WTC11 (cell line): ENCODE data around the gene ING1. TPM values are rescaled to one million over a fixed set of nuclear protein-coding genes. Genes with fewer than 3 reads are reported as not detected.

Experiments used
- ATAC-seq: fragments of 200-7000 bp; cut with Tn5 transposase; 2 replicates; pipeline ENCODE4 v1.10.0; 2021; ENCODE audit warnings: mild to moderate bottlenecking, moderate library complexity
- CTCF ChIA-PET: fragments of 300-600 bp; sonication (Branson Sonifier 250); formaldehyde crosslinking; loops from one replicate; lab custom pipeline; 2021; ENCODE audit warnings: antibody characterized with exemption; lab: Charles Lee
- POLR2A ChIA-PET: fragments of 350-600 bp; sonication (Branson Sonifier 250); formaldehyde crosslinking; loops from one replicate; lab custom pipeline; 2021; ENCODE audit warnings: antibody characterized with exemption; lab: Charles Lee
- DNase-seq: peaks from one replicate; pipeline ENCODE4 v3.0.0; 2021; ENCODE audit warnings: low spot score
- H3K27ac Mint-ChIP-seq: 2 replicates; pipeline ENCODE4 v1.8.0; 2021; ENCODE audit warnings: mixed read lengths
- H3K27me3 Mint-ChIP-seq: 2 replicates; pipeline ENCODE4 v1.8.0; 2021; ENCODE audit warnings: low read depth, mild to moderate bottlenecking, moderate library complexity, mixed read lengths
- H3K36me3 Mint-ChIP-seq: 2 replicates; pipeline ENCODE4 v1.8.0; 2021; ENCODE audit warnings: mixed read lengths
- H3K4me1 Mint-ChIP-seq: 2 replicates; pipeline ENCODE4 v1.8.0; 2022; ENCODE audit warnings: mixed read lengths
- H3K4me3 Mint-ChIP-seq: 2 replicates; pipeline ENCODE4 v1.8.0; 2021; ENCODE audit warnings: mild to moderate bottlenecking, moderate library complexity, mixed read lengths
- H3K9me3 Mint-ChIP-seq: 2 replicates; pipeline ENCODE4 v1.8.0; 2021; ENCODE audit warnings: mixed read lengths
- CREM ChIP-seq: sonication (generic); formaldehyde crosslinking; IDR thresholded peaks from 2 replicates; pipeline ENCODE4 v1.8.1; 2022; ENCODE audit warnings: mild to moderate bottlenecking, missing genetic modification reagents, moderate library complexity
- EMX1 ChIP-seq: fragments of 250-450 bp; sonication (Bioruptor Pico); IDR thresholded peaks from 2 replicates; pipeline ENCODE4 v1.8.0; 2021; ENCODE audit warnings: mild to moderate bottlenecking
- FOXP1 ChIP-seq: sonication (generic); formaldehyde crosslinking; IDR thresholded peaks from 2 replicates; pipeline ENCODE4 v1.8.0; 2022; ENCODE audit warnings: missing genetic modification reagents, mild to moderate bottlenecking, moderate library complexity, borderline replicate concordance
- GTF2I ChIP-seq: fragments of 250-450 bp; sonication (Bioruptor Pico); conservative IDR thresholded peaks from 2 replicates; pipeline ENCODE4 v1.4.0; 2021; ENCODE audit warnings: mild to moderate bottlenecking
- JAZF1 ChIP-seq: fragments of 250-450 bp; sonication (Bioruptor Pico); IDR thresholded peaks from 2 replicates; pipeline ENCODE4 v1.9.0; 2021; ENCODE audit warnings: moderate library complexity, mild to moderate bottlenecking, inconsistent platforms
- JUN ChIP-seq: sonication (generic); formaldehyde crosslinking; IDR thresholded peaks from 2 replicates; pipeline ENCODE4 v1.8.0; 2023; ENCODE audit warnings: mild to moderate bottlenecking, missing genetic modification reagents
- NR2C2 ChIP-seq: sonication (generic); formaldehyde crosslinking; IDR thresholded peaks from 2 replicates; pipeline ENCODE4 v1.8.0; 2022; ENCODE audit warnings: mild to moderate bottlenecking, missing genetic modification reagents
- RORB ChIP-seq: fragments of 250-450 bp; sonication (Bioruptor Pico); IDR thresholded peaks from 2 replicates; pipeline ENCODE4 v1.9.0; 2021; ENCODE audit warnings: mild to moderate bottlenecking
- SMAD3 ChIP-seq: sonication (generic); formaldehyde crosslinking; IDR thresholded peaks from 2 replicates; pipeline ENCODE4 v1.8.0; 2022; ENCODE audit warnings: missing genetic modification reagents, mild to moderate bottlenecking, borderline replicate concordance
- ZNF263 ChIP-seq: sonication (generic); formaldehyde crosslinking; IDR thresholded peaks from 2 replicates; pipeline ENCODE4 v1.8.1; 2022; ENCODE audit warnings: low read depth, mild to moderate bottlenecking, moderate library complexity, missing genetic modification reagents
- ZNF317 ChIP-seq: sonication (generic); formaldehyde crosslinking; IDR thresholded peaks from 2 replicates; pipeline ENCODE4 v1.8.1; 2023; ENCODE audit warnings: low read depth, mild to moderate bottlenecking, moderate library complexity, missing genetic modification reagents, borderline replicate concordance
- ZNF416 ChIP-seq: fragments of 250-450 bp; sonication (Bioruptor Pico); IDR thresholded peaks from 2 replicates; pipeline ENCODE4 v1.9.0; 2021; ENCODE audit warnings: mild to moderate bottlenecking, inconsistent platforms
- ZNF423 ChIP-seq: fragments of 250-450 bp; sonication (Bioruptor Pico); IDR thresholded peaks from 2 replicates; pipeline ENCODE4 v2.1.2; 2022; ENCODE audit warnings: mild to moderate bottlenecking, moderate library complexity
- ZNF671 ChIP-seq: fragments of 250-450 bp; sonication (Bioruptor Pico); IDR thresholded peaks from 2 replicates; pipeline ENCODE4 v1.8.0; 2021; ENCODE audit warnings: mild to moderate bottlenecking
- total RNA-seq: library from RNA; stranded (reverse); gene quantifications from 3 replicates; pipeline ENCODE4 v1.2.3, GENCODE V29; 2021
- TF ChIP-seq, protein P1 (sequence below): sonication (generic); formaldehyde crosslinking; IDR thresholded peaks from 2 replicates; pipeline ENCODE4 v1.8.0; 2022; ENCODE audit warnings: mild to moderate bottlenecking, missing genetic modification reagents
- TF ChIP-seq, protein P2 (sequence below): sonication (generic); formaldehyde crosslinking; IDR thresholded peaks from 2 replicates; pipeline ENCODE4 v1.8.1; 2022; ENCODE audit warnings: mild to moderate bottlenecking, moderate library complexity, missing genetic modification reagents
- TF ChIP-seq, protein P3 (sequence below): sonication (generic); formaldehyde crosslinking; conservative IDR thresholded peaks from 2 replicates; pipeline ENCODE4 v1.8.1; 2022; ENCODE audit warnings: mild to moderate bottlenecking, missing genetic modification reagents
- TF ChIP-seq, protein P4 (sequence below): sonication (generic); formaldehyde crosslinking; IDR thresholded peaks from 2 replicates; pipeline ENCODE4 v1.8.1; 2023; ENCODE audit warnings: mild to moderate bottlenecking, moderate library complexity, missing genetic modification reagents
- TF ChIP-seq, protein P5 (sequence below): sonication (generic); formaldehyde crosslinking; IDR thresholded peaks from 2 replicates; pipeline ENCODE4 v1.8.0; 2022; ENCODE audit warnings: mild to moderate bottlenecking, missing genetic modification reagents
- TF ChIP-seq, protein P6 (sequence below): sonication (generic); formaldehyde crosslinking; IDR thresholded peaks from 2 replicates; pipeline ENCODE4 v1.8.1; 2023; ENCODE audit warnings: mild to moderate bottlenecking, missing genetic modification reagents
- TF ChIP-seq, protein P7 (sequence below): sonication (generic); formaldehyde crosslinking; IDR thresholded peaks from 2 replicates; pipeline ENCODE4 v1.8.1; 2023; ENCODE audit warnings: mild to moderate bottlenecking, missing genetic modification reagents, borderline replicate concordance

ING1 gene
- total RNA-seq, 1 experiment from 2014 or later: 26.2 TPM

DNA sequence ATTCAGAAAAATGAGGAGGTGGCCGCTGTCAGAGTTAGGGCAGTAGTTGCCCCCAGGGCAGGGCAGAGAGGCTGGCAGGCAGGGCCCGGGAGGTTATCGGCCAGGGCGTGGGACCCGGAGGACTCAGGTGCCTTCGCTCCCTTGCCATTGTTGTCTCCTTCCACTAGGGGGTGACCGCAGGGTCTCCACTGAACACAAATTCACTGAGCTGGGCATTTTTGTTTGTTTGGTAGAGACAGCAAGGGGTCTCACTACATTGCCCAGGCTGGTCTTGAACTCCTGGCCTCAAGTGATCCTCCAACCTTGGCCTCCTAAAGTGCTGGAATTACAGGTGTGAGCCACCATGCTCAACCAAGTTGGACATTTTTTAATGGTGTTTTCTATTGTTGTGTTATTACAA is 32.6 kb upstream of the ING1 start (continued):
- TF ChIP-seq, protein P1, sequence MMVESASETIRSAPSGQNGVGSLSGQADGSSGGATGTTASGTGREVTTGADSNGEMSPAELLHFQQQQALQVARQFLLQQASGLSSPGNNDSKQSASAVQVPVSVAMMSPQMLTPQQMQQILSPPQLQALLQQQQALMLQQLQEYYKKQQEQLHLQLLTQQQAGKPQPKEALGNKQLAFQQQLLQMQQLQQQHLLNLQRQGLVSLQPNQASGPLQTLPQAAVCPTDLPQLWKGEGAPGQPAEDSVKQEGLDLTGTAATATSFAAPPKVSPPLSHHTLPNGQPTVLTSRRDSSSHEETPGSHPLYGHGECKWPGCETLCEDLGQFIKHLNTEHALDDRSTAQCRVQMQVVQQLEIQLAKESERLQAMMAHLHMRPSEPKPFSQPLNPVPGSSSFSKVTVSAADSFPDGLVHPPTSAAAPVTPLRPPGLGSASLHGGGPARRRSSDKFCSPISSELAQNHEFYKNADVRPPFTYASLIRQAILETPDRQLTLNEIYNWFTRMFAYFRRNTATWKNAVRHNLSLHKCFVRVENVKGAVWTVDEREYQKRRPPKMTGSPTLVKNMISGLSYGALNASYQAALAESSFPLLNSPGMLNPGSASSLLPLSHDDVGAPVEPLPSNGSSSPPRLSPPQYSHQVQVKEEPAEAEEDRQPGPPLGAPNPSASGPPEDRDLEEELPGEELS (CRISPR knock-in tag): no peak
- TF ChIP-seq, protein P2, sequence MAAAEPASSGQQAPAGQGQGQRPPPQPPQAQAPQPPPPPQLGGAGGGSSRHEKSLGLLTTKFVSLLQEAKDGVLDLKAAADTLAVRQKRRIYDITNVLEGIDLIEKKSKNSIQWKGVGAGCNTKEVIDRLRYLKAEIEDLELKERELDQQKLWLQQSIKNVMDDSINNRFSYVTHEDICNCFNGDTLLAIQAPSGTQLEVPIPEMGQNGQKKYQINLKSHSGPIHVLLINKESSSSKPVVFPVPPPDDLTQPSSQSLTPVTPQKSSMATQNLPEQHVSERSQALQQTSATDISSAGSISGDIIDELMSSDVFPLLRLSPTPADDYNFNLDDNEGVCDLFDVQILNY (CRISPR knock-in tag): no peak
- no peak for TF ChIP-seq ZNF671 (CRISPR knock-in tag)
- TF ChIP-seq, protein P3, sequence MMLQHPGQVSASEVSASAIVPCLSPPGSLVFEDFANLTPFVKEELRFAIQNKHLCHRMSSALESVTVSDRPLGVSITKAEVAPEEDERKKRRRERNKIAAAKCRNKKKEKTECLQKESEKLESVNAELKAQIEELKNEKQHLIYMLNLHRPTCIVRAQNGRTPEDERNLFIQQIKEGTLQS (CRISPR knock-in tag): no peak
- TF ChIP-seq ZNF423 (CRISPR knock-in tag): no peak
- no peak for TF ChIP-seq FOXP1 (CRISPR knock-in tag)
- peak; percentile 70; the same call in 1 of the 2 replicates for TF ChIP-seq GTF2I (CRISPR knock-in tag)

DNA sequence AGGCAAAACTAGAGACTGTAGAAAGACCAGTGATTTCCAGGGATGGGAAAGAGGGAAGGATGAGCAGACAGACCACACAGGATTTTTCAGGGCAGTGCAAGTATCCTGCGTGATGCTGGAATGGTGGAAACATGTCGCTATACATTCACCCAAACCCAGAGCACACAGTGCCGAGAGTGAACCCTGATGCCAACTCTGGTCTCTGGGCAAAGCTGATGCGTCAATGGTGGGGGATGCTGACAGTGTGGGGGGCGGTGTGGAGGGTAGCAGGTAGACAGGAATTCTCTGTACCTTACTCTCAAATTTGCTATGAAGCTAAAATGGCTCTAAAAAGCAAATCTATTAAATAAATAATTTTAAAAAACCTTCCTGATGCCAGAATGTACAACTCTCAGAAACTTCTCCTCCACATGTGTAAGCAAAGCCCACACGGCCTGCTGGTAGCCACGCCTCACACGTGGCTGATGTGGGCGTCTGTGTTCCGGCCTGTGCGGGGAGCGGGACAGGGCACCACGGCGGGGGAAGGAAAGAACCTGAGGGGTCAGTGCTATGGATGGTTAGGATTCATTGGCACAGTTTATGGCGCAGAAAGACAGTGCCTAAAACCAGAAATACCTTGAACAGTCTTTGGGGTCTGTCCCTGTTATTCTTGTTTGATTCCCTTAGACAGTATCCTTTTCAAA is 31.5 kb upstream of the ING1 start:
- H3K27ac Mint-ChIP-seq: no peak overlapping the region
- H3K36me3 Mint-ChIP-seq: peaks cover 31% of the 10 kb centered on the region
- POLR2A ChIA-PET: no interaction called here
- DNase-seq: no peak
- TF ChIP-seq ZNF416: no peak
- TF ChIP-seq JAZF1: no peak
- TF ChIP-seq CREM (CRISPR knock-in tag): no peak
- TF ChIP-seq, protein P4, sequence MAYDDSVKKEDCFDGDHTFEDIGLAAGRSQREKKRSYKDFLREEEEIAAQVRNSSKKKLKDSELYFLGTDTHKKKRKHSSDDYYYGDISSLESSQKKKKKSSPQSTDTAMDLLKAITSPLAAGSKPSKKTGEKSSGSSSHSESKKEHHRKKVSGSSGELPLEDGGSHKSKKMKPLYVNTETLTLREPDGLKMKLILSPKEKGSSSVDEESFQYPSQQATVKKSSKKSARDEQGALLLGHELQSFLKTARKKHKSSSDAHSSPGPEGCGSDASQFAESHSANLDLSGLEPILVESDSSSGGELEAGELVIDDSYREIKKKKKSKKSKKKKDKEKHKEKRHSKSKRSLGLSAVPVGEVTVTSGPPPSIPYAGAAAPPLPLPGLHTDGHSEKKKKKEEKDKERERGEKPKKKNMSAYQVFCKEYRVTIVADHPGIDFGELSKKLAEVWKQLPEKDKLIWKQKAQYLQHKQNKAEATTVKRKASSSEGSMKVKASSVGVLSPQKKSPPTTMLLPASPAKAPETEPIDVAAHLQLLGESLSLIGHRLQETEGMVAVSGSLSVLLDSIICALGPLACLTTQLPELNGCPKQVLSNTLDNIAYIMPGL (CRISPR knock-in tag): no peak
- TF ChIP-seq ZNF263: no peak
- TF ChIP-seq SMAD3 (CRISPR knock-in tag): no peak
- no peaks in the 10 kb centered on the region for H3K9me3 Mint-ChIP-seq
- CTCF ChIA-PET: interaction anchor here (0.7 to 1.8 kb wide), 5 partner anchors 13 to 226 kb away, joined by 3 to 6 read pairs (median 3); no protein-coding TSS in a partner anchor
- no peaks in the 10 kb centered on the region for H3K4me1 Mint-ChIP-seq
- ATAC-seq: no peak
- no peaks in the 10 kb centered on the region for H3K27me3 Mint-ChIP-seq
- no peak overlapping the region for H3K4me3 Mint-ChIP-seq

DNA sequence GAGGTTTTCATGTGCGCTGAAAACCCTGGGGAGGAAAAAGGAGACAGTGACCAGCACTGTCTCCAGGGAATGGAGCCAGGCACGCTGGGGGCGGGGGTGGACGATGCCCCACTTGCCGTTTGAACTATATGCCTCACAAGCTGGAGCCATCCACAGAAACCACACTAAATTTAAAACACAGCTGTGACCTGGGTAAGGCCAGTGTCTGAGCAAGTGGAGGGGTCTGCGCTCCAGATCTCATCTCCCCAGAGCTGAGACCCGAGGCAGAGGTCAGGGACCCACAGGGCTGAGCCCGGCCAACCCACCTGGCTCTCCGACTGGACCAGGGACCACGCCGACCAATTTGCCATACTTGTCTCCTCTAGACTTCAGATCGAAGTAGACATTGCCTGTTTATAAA is 30.8 kb upstream of the ING1 start:
- no peaks in the 10 kb centered on the region for H3K9me3 Mint-ChIP-seq
- H3K27ac Mint-ChIP-seq: no peak overlapping the region
- no peak overlapping the region for H3K4me3 Mint-ChIP-seq
- ChIA-PET POLR2A (no interaction called here), CTCF (interaction anchor here (0.5 to 1.5 kb wide), 11 partner anchors 21 to 242 kb away, joined by 3 to 6 read pairs (median 3); no protein-coding TSS in a partner anchor)
- H3K36me3 Mint-ChIP-seq: peaks cover 36% of the 10 kb centered on the region
- ATAC-seq (no peak), DNase-seq (no peak)
- H3K27me3 Mint-ChIP-seq: no peaks in the 10 kb centered on the region
- H3K4me1 Mint-ChIP-seq: no peaks in the 10 kb centered on the region
- TF ChIP-seq NR2C2 (CRISPR knock-in tag) (no peak), ZNF317 (CRISPR knock-in tag) (no peak), JUN (CRISPR knock-in tag) (no peak), EMX1 (CRISPR knock-in tag) (no peak), RORB (CRISPR knock-in tag) (no peak)
- TF ChIP-seq, protein P5, sequence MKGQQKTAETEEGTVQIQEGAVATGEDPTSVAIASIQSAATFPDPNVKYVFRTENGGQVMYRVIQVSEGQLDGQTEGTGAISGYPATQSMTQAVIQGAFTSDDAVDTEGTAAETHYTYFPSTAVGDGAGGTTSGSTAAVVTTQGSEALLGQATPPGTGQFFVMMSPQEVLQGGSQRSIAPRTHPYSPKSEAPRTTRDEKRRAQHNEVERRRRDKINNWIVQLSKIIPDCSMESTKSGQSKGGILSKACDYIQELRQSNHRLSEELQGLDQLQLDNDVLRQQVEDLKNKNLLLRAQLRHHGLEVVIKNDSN: no peak
- TF ChIP-seq, protein P6, sequence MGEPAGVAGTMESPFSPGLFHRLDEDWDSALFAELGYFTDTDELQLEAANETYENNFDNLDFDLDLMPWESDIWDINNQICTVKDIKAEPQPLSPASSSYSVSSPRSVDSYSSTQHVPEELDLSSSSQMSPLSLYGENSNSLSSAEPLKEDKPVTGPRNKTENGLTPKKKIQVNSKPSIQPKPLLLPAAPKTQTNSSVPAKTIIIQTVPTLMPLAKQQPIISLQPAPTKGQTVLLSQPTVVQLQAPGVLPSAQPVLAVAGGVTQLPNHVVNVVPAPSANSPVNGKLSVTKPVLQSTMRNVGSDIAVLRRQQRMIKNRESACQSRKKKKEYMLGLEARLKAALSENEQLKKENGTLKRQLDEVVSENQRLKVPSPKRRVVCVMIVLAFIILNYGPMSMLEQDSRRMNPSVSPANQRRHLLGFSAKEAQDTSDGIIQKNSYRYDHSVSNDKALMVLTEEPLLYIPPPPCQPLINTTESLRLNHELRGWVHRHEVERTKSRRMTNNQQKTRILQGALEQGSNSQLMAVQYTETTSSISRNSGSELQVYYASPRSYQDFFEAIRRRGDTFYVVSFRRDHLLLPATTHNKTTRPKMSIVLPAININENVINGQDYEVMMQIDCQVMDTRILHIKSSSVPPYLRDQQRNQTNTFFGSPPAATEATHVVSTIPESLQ (CRISPR knock-in tag): no peak
- TF ChIP-seq, protein P7, sequence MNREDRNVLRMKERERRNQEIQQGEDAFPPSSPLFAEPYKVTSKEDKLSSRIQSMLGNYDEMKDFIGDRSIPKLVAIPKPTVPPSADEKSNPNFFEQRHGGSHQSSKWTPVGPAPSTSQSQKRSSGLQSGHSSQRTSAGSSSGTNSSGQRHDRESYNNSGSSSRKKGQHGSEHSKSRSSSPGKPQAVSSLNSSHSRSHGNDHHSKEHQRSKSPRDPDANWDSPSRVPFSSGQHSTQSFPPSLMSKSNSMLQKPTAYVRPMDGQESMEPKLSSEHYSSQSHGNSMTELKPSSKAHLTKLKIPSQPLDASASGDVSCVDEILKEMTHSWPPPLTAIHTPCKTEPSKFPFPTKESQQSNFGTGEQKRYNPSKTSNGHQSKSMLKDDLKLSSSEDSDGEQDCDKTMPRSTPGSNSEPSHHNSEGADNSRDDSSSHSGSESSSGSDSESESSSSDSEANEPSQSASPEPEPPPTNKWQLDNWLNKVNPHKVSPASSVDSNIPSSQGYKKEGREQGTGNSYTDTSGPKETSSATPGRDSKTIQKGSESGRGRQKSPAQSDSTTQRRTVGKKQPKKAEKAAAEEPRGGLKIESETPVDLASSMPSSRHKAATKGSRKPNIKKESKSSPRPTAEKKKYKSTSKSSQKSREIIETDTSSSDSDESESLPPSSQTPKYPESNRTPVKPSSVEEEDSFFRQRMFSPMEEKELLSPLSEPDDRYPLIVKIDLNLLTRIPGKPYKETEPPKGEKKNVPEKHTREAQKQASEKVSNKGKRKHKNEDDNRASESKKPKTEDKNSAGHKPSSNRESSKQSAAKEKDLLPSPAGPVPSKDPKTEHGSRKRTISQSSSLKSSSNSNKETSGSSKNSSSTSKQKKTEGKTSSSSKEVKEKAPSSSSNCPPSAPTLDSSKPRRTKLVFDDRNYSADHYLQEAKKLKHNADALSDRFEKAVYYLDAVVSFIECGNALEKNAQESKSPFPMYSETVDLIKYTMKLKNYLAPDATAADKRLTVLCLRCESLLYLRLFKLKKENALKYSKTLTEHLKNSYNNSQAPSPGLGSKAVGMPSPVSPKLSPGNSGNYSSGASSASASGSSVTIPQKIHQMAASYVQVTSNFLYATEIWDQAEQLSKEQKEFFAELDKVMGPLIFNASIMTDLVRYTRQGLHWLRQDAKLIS: no peak
